Left lung (tissue), 10 donors: Measurements from ENCODE around the gene TECTA. TPM values are rescaled to one million over a fixed set of nuclear protein-coding genes. Genes with fewer than 3 reads are reported as not detected.

Source experiments
- ATAC-seq: fragments of 200-7000 bp; cut with Tn5 transposase; one replicate; pipeline ENCODE4 v1.9.1; 2020; ENCODE audit warnings: moderate library complexity
- DNase-seq, 4 donors: peaks; one replicate each; pipeline ENCODE4 v3.0.0-alpha.2; 2013 to 2020
- H3K27ac ChIP-seq, 2 donors: fragments of 200-600 bp; sonication (generic) in 1 of 2; one replicate each; pipeline versions ENCODE4 v1.5.0 to v1.8.0; 2020 to 2021
- H3K27me3 ChIP-seq, 2 donors: fragments of 200-600 bp; sonication (generic) in 1 of 2; one replicate each; pipeline versions ENCODE4 v1.5.0 to v1.8.0; 2020 to 2021
- H3K36me3 ChIP-seq, 2 donors: fragments of 200-600 bp; sonication (generic) in 1 of 2; one replicate each; pipeline versions ENCODE4 v1.5.0 to v1.8.0; 2020 to 2021
- H3K4me1 ChIP-seq, 2 donors: fragments of 200-600 bp; one replicate each; pipeline ENCODE4 v1.8.0; 2021
- H3K4me3 ChIP-seq, 2 donors: fragments of 200-600 bp; sonication (generic) in 1 of 2; one replicate each; pipeline versions ENCODE4 v1.5.0 to v1.8.0; 2020 to 2021; ENCODE audit warnings: mild to moderate bottlenecking in 1 of 2
- H3K9me3 ChIP-seq, 2 donors: fragments of 200-600 bp; sonication (generic) in 1 of 2; one replicate each; pipeline versions ENCODE4 v1.5.0 to v1.8.0; 2020 to 2021
- intact Hi-C, 2 donors: fragments of 100-400 bp; cut with DNase I; formaldehyde crosslinking; loops; one replicate each; pipeline versions ENCODE4 v1.11.2 to v1.14.2; 2022
- polyA plus RNA-seq, 6 donors: library from polyadenylated mRNA; unstranded; fragments of 120-200 nt; gene quantifications; one replicate each; pipeline ENCODE4 v1.2.1, GENCODE V29; 2013; ENCODE audit not compliant: insufficient read length in 6 of 6
- total RNA-seq, 2 donors: library from RNA; stranded (reverse); fragmentation: NEBNext Ultra II Directional; extraction: Animal tissue kit (Norgen Biotek cat#: 25700); gene quantifications; one replicate each; pipeline ENCODE4 v1.2.1, GENCODE V29; 2021
- TF ChIP-seq, protein P1 (sequence below), 2 donors: fragments of 200-600 bp; sonication (generic) in 1 of 2; IDR thresholded peaks; one replicate each; pipeline versions ENCODE4 v1.5.0 to v1.8.0; 2021; ENCODE audit warnings: antibody characterized with exemption in 2 of 2
- donor health status: DM: no; HTN: yes; CAD: no.
- donor health status: DM: no; HTN: no; CAD: no.

Gene TECTA
- total and polyA plus RNA-seq, 8 donors = 0.58 to 2.6 (median 2.3) TPM

DNA sequence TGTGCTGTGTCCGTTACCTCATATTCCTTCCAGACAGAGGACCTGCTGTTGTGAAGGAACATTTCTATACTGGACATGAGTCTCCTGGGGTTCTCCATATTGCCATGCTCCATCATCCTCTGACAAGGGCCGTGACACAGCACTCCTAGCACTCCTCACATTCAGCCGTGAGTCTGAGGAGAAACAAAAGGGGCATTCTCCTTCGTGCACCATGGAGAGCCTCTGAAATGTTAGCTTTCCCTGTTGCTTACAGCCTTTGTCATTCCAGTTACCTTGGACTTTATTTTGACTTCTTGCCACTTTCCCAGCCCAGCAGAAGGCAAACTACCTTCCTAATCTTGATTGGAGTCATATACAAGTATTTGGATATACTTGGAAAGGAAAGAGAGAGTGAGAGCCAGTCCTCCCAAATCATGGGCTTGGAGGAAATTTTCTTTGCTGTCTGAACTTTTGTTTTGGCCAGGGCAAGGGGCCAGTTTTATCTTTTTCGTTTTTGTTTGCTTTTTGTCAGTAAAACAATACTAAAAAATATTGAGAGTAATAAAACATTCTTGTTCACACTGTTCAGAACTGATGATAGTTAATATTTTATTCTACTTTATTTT, 29.1 kb upstream of the TECTA start:
- no peak for ATAC-seq

DNA sequence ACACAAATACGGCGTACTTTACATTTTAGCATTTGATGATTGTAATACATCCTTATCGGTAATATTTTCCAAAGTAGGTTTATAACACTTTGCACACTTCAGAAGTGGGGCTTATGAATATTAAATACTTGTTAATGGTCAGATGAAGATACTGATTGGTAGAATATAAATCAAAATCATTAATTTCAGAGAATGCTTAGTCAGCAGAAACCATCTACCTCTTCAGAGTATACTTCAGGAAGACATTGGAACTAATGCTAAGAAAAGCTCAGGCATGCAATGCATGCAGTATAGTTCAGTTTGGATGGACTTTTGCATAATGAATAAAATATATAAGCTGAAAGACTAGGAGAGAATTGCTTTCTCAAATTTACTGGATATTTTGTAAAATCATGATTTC, 19.7 kb upstream of the TECTA start:
- Histone ChIP-seq H3K27me3 (no peaks in the 10 kb centered on the region), H3K9me3 (no peaks in the 10 kb centered on the region), H3K36me3 (no peaks in the 10 kb centered on the region), H3K4me3 (no peak overlapping the region), H3K27ac (no peak overlapping the region), H3K4me1 (no peaks in the 10 kb centered on the region)
- intact Hi-C loops = no loop called here
- ATAC-seq = no peak
- no peak for DNase-seq
- TF ChIP-seq, protein P1, sequence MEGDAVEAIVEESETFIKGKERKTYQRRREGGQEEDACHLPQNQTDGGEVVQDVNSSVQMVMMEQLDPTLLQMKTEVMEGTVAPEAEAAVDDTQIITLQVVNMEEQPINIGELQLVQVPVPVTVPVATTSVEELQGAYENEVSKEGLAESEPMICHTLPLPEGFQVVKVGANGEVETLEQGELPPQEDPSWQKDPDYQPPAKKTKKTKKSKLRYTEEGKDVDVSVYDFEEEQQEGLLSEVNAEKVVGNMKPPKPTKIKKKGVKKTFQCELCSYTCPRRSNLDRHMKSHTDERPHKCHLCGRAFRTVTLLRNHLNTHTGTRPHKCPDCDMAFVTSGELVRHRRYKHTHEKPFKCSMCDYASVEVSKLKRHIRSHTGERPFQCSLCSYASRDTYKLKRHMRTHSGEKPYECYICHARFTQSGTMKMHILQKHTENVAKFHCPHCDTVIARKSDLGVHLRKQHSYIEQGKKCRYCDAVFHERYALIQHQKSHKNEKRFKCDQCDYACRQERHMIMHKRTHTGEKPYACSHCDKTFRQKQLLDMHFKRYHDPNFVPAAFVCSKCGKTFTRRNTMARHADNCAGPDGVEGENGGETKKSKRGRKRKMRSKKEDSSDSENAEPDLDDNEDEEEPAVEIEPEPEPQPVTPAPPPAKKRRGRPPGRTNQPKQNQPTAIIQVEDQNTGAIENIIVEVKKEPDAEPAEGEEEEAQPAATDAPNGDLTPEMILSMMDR (IDR thresholded peaks at IDR 0.05) = no peak

More for the DNA sequence above, 29.1 kb upstream of the TECTA start:
- intact Hi-C loops = no loop called here
- H3K36me3 ChIP-seq = peaks cover 0 to 12% of the 10 kb centered on the region in 2 donors
- DNase-seq = no peak
- TF ChIP-seq, protein P1 (IDR thresholded peaks at IDR 0.05) = no peak
- H3K4me1 ChIP-seq = no peaks in the 10 kb centered on the region
- H3K27me3 ChIP-seq = no peaks in the 10 kb centered on the region
- no peak overlapping the region for H3K27ac ChIP-seq
- H3K4me3 ChIP-seq = no peak overlapping the region
- no peaks in the 10 kb centered on the region for H3K9me3 ChIP-seq

DNA sequence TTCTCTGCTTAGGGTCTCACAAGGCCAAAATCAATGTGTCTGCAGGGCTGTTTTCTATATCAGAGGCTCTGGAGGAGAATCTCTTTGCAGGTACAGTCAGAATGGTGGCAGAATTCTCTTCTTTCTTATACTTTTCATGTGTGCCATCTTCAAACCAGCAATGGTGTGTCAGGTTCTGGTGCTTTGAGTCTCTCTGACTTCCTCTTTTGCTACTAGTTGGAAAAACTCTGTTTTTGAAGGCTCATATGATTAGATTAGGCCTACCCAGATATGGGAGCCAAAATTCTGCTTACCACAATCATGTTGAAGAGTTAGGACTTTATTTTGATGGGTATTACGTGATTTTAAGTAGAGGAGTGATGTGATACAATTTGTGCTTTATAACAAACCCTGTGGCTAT, 18.8 kb upstream of the TECTA start:
- no peaks in the 10 kb centered on the region for H3K27me3 ChIP-seq
- H3K4me1 ChIP-seq = no peaks in the 10 kb centered on the region
- TF ChIP-seq, protein P1 (IDR thresholded peaks at IDR 0.05) = no peak
- peaks cover 0 to 5% of the 10 kb centered on the region in 2 donors for H3K36me3 ChIP-seq
- intact Hi-C loops = no loop called here
- no peak overlapping the region for H3K27ac ChIP-seq
- no peaks in the 10 kb centered on the region for H3K9me3 ChIP-seq
- no peak for ATAC-seq
- no peak overlapping the region for H3K4me3 ChIP-seq
- no peak for DNase-seq

DNA sequence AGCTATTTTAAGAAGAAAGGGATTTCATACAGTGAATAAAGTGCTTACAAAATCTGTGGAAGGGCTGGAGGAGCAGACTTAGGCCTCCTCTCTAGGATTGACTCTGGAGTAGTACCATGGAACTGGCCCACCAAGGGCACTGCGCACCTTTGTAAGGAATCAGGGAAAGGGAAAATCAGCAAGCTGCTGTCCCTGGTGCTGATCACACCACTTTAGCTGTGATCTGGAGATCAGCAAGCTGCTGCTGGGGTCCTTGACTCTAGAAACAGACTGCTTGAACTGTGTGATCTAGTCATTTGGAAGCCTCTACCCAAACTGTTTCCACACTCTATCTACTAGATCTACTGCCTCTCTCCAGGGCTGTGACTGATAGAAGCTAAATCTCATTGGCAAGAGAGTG, 18.4 kb upstream of the TECTA start:
- ATAC-seq (no peak), DNase-seq (no peak)
- Histone ChIP-seq H3K27ac (no peak overlapping the region), H3K36me3 (peaks cover 0 to 9% of the 10 kb centered on the region in 2 donors), H3K4me3 (no peak overlapping the region), H3K9me3 (no peaks in the 10 kb centered on the region), H3K27me3 (no peaks in the 10 kb centered on the region), H3K4me1 (no peaks in the 10 kb centered on the region)
- TF ChIP-seq, protein P1 (IDR thresholded peaks at IDR 0.05) = no peak
- intact Hi-C loops = no loop called here

DNA sequence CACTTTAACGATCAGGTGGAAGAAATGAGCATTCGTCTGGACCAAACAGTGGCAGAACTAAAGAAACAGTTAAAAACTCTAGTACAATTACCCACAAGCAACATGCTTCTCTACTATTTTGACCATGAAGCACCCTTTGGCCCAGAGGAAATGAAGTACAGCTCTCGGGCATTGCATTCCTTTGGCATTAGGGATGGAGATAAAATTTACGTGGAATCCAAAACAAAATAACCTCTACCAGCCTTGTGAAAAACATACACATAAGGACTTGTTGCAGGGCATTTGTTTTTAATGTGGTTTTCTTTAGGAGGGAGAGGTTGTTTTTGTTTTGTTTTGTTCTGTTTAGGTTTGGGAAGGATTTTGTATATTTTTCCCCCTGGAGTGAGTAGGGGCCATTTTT, 14.2 kb upstream of the TECTA start:
- H3K9me3 ChIP-seq = no peaks in the 10 kb centered on the region
- ATAC-seq = no peak
- no peaks in the 10 kb centered on the region for H3K4me1 ChIP-seq
- H3K4me3 ChIP-seq = no peak overlapping the region
- no peak overlapping the region for H3K27ac ChIP-seq
- TF ChIP-seq, protein P1 (IDR thresholded peaks at IDR 0.05) = no peak
- no peak for DNase-seq
- intact Hi-C loops = no loop called here
- peaks cover 0 to 9% of the 10 kb centered on the region in 2 donors for H3K36me3 ChIP-seq
- no peaks in the 10 kb centered on the region for H3K27me3 ChIP-seq
